Measurements from ENCODE around the gene SLC36A1.
"Not testable (repeated sequence)": the region's sequence is repeated elsewhere in the genome, so short reads cannot be mapped to it uniquely, and the experiment has no call there.

The SLC36A1 gene

DNA sequence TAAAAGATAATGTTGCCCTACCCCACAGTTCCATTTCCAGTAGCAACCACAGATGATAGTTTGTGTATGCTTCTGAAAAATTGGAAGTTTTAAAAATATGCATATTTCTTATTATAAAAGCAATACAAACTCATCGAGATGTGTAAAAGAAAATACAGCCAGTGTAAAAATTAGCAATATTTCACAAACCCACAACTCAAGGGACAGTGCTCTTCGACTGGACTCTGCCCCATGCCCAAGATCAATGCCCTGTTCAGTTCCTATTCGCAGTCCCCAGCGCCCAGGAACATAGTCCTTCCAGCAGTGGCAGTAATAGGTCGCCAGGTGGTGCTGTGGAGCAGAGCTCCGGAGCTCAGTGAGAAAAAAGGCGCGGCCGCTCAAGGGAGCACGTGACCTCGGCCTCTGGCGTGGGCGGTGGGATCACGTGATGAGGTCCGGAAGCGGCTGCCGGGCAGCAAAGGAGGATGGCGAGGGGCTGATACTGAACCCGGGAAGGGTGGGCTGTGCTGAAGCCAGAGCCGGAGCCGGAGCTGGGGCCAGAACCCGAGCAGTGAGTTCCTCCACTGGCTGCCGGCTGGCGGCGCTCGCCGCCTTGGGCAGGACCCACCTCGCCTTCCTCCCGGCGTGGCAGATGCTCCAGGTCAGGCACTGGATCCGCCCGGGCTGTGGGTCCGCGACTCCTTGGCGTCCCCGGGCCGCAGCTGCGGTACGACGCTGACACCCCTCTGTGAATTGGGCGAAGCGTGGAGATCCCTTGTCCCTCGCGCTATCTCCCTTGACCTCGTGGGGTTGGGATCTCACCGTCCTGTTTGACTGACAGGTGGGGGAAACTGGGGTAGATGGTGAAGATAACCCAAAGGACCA, at the start of gene SLC36A1:
TSS of gene SLC36A1 (plus strand) at position 430 of the 864 bp plus-strand sequence. CDS start 11,190 bp downstream, outside the sequence.
- peak; percentile 98 to 99 for DNase-seq

- DNase-seq = no peak
Observed at GRCh38 chr5:151405334-151406160, 41.9 kb upstream of the SLC36A1 start.

GRCh38 chr5:151406322-151406947, 41.0 kb upstream of the SLC36A1 start:
- no peak for DNase-seq

- no peak for DNase-seq
Observed at GRCh38 chr5:151408591-151409230, 38.7 kb upstream of the SLC36A1 start.

GRCh38 chr5:151413800-151414199, 33.6 kb upstream of the SLC36A1 start:
- no peak for DNase-seq

DNA sequence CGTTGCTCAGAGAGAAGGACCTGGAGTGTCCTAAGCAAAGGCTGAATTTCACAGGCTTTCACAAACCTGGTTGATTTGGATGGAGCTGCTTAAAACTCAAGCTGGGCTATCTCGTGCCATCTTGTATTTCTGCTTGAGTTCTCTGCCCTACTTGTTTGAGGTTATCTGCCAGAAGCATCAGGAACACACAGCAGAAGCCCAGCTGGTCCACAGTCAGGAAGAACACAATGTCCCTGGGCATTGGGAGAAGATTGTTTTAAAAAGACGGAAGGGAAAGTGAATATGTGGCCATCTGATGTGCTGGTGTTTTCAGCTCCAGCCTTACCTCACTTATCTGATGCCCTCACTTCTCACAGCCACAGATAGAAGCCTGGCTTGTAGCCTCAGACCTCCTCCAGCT, 32.9 kb upstream of the SLC36A1 start:
- no peak for DNase-seq

GRCh38 chr5:151417712-151418111, 29.7 kb upstream of the SLC36A1 start:
- DNase-seq = no peak

- no peak for DNase-seq
Observed at GRCh38 chr5:151420127-151420526, 27.3 kb upstream of the SLC36A1 start.

GRCh38 chr5:151424892-151425523, 22.4 kb upstream of the SLC36A1 start:
- no peak for DNase-seq

- DNase-seq = not testable (repeated sequence)
Observed at GRCh38 chr5:151426347-151426746, 21.1 kb upstream of the SLC36A1 start.

DNA sequence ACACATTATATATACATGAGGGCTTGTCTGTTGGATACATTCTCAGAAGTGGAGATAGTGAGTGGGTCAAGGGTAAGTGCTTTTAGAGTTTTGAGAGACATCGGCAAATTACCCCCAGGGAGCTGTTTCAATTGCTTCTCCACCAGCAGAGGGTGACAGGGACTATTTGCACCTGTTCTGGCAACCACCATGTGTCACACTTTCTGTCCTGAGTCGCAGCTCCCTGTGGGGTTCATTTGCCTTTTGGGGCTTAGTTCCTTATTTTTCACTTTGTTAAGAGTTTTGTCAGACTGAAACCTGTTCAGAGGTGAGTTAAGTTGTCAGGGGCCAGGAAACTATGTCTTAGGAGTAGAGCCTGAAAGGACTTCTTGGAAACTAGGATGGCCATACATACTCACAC, 20.1 kb upstream of the SLC36A1 start:
- DNase-seq = no peak

DNA sequence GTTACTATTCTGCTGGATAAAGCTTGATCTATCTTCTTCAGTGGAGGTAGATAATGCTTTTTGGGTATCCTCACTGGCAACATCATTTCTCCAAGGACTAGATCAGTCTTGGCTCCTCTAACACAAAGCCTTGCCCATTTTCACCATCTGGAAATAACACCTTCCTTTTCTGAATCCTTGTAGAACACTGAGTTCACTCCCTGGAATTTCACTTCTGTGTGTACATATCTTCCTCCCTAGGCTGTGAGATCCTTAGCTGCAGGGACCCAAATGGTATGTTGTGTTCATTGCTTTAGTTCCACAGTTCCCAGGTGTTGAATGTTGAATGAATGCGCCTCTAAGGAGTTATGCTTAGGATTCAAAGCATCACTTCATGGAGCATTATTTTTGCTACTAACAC, 16.7 kb upstream of the SLC36A1 start:
- DNase-seq = no peak

GRCh38 chr5:151431666-151432065, 15.7 kb upstream of the SLC36A1 start:
- DNase-seq = no peak

DNA sequence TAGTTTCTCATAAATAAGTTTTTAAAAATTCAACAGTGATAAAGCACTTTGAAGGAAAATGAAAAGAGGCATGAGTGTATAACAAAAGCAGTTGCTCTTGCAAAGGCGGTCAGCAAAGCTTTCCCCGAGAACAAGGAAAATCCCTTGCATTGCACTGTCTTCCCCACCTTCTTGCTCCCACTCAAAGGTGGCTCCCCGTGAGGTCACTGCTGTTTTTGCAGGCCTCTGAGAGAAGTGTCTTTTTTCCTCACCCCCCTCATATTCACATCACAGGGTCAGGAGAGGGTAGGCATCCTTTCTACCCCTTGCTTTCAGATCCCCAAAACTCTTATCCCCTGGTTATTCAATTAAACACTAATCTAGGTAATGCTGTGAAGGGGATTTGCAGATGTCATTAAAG, 15.2 kb upstream of the SLC36A1 start:
- DNase-seq = no peak

DNA sequence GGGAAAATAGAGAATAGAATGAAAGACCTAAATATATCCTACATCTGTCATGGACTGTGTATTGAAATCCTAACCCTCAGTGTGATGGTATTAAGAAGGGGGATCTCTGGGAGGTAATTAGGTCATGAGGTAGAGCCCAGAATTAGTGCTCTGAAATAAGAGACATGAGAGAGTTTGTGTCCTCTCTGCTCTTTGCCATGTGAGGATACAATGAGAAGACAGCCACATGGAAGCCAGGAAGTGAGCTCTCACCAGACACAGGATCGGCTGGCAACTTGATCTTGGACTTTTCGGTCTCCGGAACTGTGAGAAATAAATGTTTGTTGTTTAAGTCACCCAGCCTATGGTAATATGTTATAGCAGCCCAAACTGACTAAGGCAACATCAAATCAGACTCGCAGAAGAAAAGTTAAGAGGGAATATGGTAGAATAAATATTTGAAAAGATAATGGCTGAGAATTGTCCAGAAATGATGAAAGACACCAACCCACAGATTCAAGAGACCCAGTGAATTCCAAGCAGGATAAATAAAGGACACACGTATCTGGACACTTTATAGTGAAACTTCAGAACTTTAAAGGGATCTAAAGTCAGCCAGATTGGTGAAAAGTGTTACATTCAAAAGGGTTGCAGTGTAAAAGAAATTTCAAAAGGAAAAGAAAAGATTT, 12.7 kb upstream of the SLC36A1 start:
- no peak for DNase-seq

DNA sequence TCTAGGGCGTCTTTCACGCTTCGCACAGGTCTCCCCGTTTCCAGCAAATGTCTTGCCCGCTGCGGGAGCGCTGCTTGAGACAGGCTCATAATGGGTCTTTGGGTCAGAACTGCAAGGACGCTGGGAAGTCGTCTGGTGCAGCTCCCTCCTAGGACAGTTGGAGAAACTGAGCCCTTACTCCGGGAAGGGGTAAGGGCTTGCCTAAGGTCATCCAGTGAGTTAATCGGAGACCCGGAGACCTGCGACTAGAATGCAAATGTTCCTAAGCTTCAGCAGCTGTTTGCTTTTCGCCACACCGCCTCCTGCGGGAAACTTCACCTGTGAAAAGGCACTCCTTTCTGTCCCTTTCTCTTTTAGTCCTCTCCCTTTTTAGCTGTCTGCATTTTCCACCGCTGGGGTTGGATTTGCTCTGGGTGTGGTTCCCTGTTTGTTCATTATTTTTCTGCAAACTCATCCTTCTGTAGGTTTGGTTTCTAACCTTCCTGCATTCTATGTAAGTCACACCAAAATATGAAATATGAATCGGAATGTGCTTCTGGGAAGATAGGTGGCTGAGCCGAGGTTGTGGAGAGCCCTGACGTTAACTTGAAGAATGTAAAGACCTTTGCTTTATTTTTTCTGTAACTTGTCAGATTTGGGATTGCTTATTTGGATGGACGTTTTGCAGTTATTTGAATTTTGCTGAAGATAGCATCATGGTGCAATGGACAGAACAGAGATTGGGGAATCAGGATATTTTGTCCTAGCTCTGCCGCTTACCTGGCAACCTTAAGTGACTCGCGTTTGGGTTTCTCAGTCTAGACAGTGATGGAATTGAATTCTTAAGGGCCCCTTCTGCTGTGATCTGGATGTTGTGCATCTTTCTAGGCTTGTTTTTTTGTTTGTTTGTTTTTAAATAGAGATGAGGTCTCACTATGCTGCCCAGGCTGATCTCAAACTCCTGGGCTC, 909 bp downstream of the SLC36A1 start:
- peak; percentile 5 to 26 for DNase-seq

GRCh38 chr5:151449297-151449696, 1.9 kb downstream of the SLC36A1 start:
- no peak for DNase-seq

DNA sequence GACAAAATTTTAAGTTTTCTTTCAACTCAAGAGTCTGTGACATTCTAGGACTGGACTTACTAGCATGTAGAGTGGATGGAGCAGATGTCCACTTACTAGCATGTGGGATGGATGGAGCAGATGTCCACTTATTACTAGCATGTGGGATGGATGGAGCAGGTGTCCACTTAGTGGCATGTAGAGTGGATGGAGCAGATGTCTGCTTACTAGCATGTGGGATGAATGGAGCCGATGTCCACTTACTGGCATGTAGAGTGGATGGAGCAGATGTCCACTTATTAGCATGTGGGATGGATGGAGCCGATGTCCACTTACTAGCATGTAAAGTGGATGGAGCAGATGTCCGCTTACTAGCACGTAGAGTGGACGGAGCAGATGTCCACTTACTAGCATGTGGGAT, 2.4 kb downstream of the SLC36A1 start:
- no peak for DNase-seq

DNA sequence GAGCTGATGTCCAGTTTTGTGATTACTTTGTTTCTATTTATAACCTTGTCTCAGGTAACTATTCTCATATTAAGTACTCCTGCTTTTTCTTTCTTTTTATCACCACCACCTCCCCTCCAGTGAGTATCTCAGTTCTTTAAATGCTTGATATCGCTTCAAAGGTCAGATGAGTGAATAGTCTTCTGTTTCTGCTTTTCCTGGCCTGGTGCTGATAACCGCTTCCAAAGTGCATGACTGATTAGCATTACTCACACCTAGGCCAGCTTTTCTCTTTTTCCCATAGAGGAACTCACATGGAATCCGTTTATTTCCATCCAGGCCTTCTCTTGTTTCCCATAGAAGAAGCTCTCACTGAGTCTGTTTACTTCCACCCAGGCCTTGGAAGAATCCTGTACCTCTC, 3.2 kb downstream of the SLC36A1 start:
- DNase-seq = no peak

Data from activated CD4-positive, alpha-beta T cell treated with anti-CD3 and anti-CD28 coated beads, Interleukin-2, amount 50 U/mL, for 48 hours (primary cell).